GM13977 (cell line): ENCODE data around the gene TMEM132C.

ENCODE experiments used
- DNase-seq: peaks from one replicate; pipeline ENCODE4 v3.0.0; 2012; ENCODE audit warnings: low spot score
- CTCF ChIP-seq: IDR thresholded peaks from 2 replicates; pipeline ENCODE4 v1.5.1; 2012; ENCODE audit warnings: mild to moderate bottlenecking, control low read depth; ENCODE audit not compliant: insufficient read depth; ENCODE audit errors: extremely low read depth, missing control alignments
- in situ Hi-C: fragments of 300-500 bp; cut with MboI; formaldehyde crosslinking; loops from one replicate; pipeline ENCODE4 v1.12.0; 2022; ENCODE audit warnings: low sequenced_read_pairs, low pct_unique_long_range_greater_than_20kb, mixed read lengths, inconsistent platforms; ENCODE audit not compliant: unreplicated experiment

TMEM132C gene

GRCh38 chr12:128367961-128368360, 101.0 kb downstream of the TMEM132C start:
- TF ChIP-seq CTCF = no peak
- DNase-seq = no peak
- in situ Hi-C loops = no loop called here

GRCh38 chr12:128381541-128381940, 114.6 kb downstream of the TMEM132C start:
- in situ Hi-C loops = no loop called here
- no peak for DNase-seq
- TF ChIP-seq CTCF = no peak

GRCh38 chr12:128381946-128382345, 115.0 kb downstream of the TMEM132C start:
- DNase-seq = no peak
- no peak for TF ChIP-seq CTCF
- in situ Hi-C loops = no loop called here

GRCh38 chr12:128382946-128383345, 116.0 kb downstream of the TMEM132C start:
- in situ Hi-C loops = no loop called here
- TF ChIP-seq CTCF = no peak

GRCh38 chr12:128383357-128383937, 116.5 kb downstream of the TMEM132C start:
- TF ChIP-seq CTCF = no peak
- in situ Hi-C loops = no loop called here
- no peak for DNase-seq

More at GRCh38 chr12:128382946-128383345, 116.0 kb downstream of the TMEM132C start:
- no peak for DNase-seq

GRCh38 chr12:128385736-128386135, 118.8 kb downstream of the TMEM132C start:
- in situ Hi-C loops = no loop called here
- no peak for DNase-seq

More at GRCh38 chr12:128385736-128386135, 118.8 kb downstream of the TMEM132C start:
- TF ChIP-seq CTCF = no peak
